HG02973 (cell line): ENCODE results near the gene CENPP.
"Not testable (repeated sequence)": the region's sequence is repeated elsewhere in the genome, so short reads cannot be mapped to it uniquely, and the experiment has no call there.

Experiments used
- ATAC-seq: cut with Tn5 transposase; IDR thresholded peaks from one replicate; pipeline ENCODE4 v1.9.1; 2021; ENCODE audit warnings: moderate library complexity; ENCODE audit not compliant: unreplicated experiment

CENPP gene

GRCh38 chr9:92589923-92590322 is 264.2 kb downstream of the CENPP start:
- ATAC-seq, result no peak

DNA sequence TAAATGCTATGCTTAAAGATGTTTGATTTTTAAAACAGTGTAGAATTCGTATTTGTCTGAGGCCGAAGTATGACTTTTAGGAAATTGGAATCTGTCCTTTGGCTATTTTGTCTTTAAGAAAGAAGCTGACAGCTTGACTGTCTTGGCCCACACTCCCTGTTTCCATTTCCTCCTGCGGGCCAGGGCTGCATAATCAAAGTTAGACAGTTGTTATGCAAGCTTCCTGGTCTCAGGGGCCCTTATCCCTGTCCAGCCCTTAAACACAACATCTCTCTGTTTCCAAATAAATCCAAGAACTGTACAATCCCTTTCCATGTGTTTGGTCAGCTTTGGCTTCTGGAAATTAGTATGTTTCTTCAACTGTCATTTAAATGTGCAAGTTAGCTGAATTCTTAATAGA is 264.6 kb downstream of the CENPP start:
- ATAC-seq, result no peak

- ATAC-seq, result no peak
These were observed 266.8 kb downstream of the CENPP start for GRCh38 chr9:92592537-92592936.

DNA sequence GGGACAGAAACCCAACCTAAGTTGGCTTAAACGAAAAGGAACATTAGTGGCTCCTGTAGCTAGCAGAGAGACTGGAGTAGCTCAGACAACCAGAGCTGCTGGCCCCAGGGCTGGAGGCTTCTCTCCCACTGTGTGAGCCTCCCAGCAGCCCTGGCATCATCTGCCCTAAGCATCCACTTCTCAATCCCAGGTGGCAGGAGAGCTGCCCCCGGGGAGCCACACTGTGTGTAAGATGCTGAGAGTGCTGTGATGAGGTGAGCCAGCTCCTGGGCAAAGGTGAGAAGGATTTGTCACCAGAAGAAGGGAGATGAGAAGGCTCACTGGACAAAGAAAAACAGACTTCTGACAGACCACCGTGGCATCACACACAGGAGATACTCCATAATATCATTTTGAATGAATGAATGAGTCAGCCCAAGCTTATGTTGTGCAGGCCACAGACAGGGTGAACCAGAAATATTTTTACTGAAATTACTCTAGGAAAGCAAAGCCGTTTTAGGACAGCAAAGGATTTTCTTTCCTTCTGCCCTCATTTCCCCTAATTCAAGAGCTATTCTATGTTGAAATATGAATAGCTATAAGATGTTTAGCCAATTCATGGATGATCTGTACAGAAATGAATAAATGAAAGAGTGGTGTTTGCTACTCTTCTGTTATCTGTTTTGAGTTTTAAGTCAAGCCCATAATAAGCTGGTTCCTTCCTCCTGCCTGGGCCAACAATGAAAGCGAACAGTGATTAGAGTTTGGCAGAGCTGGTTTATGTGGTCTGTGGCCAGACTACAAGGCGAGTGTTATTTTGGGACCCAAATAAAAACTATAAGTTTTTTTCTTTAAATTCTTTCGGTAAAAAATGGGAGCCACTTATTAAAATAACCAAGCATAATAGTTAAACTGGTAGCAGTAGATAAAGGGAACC is 267.5 kb downstream of the CENPP start:
- no peak for ATAC-seq

DNA sequence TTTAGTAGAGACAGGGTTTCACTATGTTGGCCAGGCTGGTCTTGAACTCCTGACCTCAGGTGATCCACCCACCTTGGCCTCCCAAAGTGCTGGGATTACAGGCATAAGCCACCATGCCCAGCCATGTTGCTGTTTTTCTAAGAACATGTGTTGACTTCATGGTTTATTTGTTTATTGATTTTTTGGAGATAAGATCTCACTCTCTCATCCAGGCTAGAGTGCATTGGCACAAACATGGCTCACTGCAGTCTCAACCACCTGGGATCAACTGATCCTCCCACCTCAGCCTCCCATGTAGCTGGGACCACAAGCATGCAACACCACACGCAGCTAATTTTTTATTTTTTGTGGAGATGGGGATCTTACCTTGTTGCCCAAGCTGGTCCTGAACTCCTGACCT is 269.3 kb downstream of the CENPP start:
- ATAC-seq, result not testable (repeated sequence)

- ATAC-seq, result no peak
These were observed 270.2 kb downstream of the CENPP start for GRCh38 chr9:92595930-92596329.

- ATAC-seq, result no peak
These were observed 272.6 kb downstream of the CENPP start for GRCh38 chr9:92598382-92598781.

GRCh38 chr9:92599938-92600461 is 274.2 kb downstream of the CENPP start:
- ATAC-seq, result no peak

GRCh38 chr9:92600462-92601261 is 274.9 kb downstream of the CENPP start:
- ATAC-seq, result no peak

DNA sequence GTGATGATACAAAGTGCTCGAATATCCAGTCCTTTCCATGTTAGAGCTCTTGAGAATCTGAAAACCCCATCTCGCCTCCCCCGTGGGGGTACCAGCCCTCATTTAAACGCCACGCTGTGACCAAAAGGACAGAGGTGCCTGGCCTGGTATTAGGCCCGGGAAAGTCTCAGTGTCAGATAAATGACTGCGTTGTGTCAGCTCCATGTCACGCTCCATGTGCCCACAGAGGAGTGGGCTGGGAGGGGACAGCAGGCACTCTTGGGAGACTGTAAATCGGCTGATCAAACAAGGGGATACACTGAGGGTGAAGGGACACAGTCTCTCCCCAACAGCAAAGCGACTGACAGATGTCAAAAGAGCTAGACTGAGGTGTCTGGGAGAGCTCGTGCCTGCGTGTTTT is 275.7 kb downstream of the CENPP start:
- no peak for ATAC-seq

GRCh38 chr9:92602413-92602812 is 276.7 kb downstream of the CENPP start:
- ATAC-seq, result no peak

DNA sequence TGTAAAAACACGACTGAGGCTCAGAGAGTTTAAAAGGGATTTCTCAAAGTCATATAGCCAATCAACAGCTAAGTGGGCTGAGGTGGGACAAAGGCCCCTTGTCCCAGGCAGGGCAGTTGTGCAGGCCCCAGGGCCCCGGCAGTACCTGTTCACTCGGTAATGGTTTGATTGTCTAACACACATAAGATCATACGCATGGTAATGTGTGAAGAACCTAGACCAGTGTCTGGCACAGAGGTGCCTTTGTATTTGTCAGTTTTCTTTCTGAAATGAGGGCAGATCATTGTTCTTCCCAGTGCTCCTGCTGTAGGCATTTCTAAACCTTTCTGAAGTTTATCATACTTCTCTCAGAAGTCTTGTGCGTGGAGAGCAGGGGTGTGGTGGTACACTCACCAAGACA is 277.3 kb downstream of the CENPP start:
- ATAC-seq, result no peak

DNA sequence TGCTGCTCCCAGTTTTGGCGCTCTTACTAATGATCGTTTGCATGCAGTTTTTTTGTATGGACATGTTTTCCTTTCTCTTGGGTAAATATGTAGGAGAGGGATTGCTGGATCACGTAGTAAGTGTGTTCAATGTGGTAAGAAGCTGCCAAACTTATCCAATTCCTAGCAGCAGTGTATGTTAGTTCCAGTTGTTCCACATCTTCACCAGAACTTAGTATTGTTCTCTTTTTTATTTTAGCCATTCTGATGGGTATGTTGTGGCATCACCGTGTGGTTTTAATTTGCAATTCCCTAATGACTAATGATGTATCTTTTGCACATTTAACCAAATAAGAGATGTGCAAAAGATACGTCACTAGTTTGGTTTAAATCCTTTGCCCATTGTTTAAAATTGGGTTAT is 278.2 kb downstream of the CENPP start:
- no peak for ATAC-seq

GRCh38 chr9:92605224-92605623 is 279.5 kb downstream of the CENPP start:
- no peak for ATAC-seq

DNA sequence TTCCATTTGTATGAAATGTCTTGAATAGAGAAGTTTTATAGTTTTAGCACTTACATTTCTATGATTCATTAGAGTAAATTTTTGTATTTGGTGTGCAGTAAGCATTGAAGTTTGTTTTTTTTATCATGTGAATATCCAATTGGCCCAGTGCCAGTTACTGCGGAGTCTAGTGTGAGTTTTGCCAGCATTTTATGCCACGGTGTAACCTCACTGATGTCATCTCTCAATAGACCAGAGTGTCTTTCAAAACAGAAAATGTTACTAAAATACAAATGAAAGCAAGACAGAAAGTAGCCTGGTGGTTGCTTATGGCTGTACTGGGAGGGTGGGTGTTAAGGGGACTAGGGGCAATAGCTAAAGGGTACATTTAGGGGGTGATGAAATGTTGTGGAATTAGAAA is 281.3 kb downstream of the CENPP start:
- ATAC-seq, result no peak

GRCh38 chr9:92607773-92608172 is 282.0 kb downstream of the CENPP start:
- ATAC-seq, result no peak

DNA sequence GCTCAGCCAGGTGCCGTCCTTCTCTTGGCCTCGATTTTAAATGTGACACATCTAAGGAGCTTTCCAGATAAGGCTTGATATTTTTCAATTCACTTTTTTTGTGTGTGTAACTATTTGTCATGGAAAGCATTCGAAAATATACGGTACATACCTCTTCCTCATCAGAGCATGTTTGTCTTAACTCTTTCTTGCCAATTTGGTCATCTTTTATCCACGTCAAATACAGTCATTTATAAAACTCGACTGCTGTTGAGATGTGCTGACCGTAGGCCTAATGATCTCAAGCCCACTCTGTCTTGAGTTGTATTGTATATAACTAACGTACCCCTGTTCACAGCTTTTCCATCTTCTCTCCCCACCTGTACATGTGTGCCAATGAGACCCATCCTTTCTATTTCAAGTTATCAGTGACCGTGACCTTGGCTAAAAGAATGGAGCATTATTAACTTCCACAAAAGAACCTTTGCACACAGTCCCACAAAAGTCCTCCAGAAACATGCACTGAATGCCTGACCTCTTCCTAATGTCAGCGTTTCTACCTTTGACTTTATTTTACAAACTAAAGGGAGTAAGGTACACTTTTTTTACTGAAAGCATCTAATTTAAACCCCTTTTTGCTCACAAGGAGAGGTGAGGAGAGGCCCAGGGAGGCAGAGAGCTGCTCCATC is 282.6 kb downstream of the CENPP start:
- no peak for ATAC-seq

GRCh38 chr9:92608909-92609445 is 283.2 kb downstream of the CENPP start:
- no peak for ATAC-seq

- no peak for ATAC-seq
These were observed 285.0 kb downstream of the CENPP start for GRCh38 chr9:92610470-92611420.
